ENCODE results near the gene SPATA13.

DNA sequence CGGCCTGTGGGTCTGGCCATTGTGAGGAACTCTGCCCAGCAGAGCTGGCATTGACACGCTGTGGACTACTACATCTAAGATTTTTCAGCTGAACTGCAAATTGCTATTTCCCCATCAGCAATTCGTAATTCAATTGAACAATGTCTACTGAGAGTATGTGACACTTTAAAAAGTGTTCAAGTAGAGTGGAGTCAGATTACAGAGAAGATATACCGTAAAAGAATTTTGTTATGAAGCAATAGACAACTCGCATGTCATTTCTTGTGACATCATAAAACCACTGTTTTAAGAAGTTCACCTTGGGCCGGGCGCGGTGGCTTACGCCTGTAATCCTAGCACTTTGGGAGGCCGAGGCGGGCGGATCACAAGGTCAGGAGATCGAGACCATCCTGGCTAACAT is 116.3 kb downstream of the SPATA13 start:
- TF ChIP-seq, protein P1, sequence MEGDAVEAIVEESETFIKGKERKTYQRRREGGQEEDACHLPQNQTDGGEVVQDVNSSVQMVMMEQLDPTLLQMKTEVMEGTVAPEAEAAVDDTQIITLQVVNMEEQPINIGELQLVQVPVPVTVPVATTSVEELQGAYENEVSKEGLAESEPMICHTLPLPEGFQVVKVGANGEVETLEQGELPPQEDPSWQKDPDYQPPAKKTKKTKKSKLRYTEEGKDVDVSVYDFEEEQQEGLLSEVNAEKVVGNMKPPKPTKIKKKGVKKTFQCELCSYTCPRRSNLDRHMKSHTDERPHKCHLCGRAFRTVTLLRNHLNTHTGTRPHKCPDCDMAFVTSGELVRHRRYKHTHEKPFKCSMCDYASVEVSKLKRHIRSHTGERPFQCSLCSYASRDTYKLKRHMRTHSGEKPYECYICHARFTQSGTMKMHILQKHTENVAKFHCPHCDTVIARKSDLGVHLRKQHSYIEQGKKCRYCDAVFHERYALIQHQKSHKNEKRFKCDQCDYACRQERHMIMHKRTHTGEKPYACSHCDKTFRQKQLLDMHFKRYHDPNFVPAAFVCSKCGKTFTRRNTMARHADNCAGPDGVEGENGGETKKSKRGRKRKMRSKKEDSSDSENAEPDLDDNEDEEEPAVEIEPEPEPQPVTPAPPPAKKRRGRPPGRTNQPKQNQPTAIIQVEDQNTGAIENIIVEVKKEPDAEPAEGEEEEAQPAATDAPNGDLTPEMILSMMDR (IDR thresholded peaks at IDR 0.05; ENCODE audit: poor library complexity) = no peak
- TF ChIP-seq EZH2phosphoT487 (IDR thresholded peaks at IDR 0.05; ENCODE audit: low read depth, severe bottlenecking, unreplicated experiment) = no peak
